Measurements from ENCODE around the gene HSD17B10. TPM values are rescaled to one million over a fixed set of nuclear protein-coding genes. Genes with fewer than 3 reads are reported as not detected.

Gene HSD17B10
- 84.7 and 98.9 TPM in 2 replicates for total RNA-seq (2016; rRNA removed; fragmentation: Illumina TruSeq; extraction: Trizol)
- 37.0 and 38.1 TPM in 2 replicates for total RNA-seq (2016; cell fraction: cytosol; rRNA removed; fragmentation: Illumina TruSeq; extraction: Trizol; ENCODE audit: low read depth)
- 87.2 and 108 TPM in 2 replicates for total RNA-seq (2016; cell fraction: insoluble cytoplasmic fraction; rRNA removed; fragmentation: Illumina TruSeq; extraction: Trizol)
- 33.9 and 35.8 TPM in 2 replicates for total RNA-seq (2016; cell fraction: membrane; rRNA removed; fragmentation: Illumina TruSeq; extraction: Trizol)
- total RNA-seq (2016; cell fraction: nucleus; rRNA removed; fragmentation: Illumina TruSeq; extraction: Trizol): 29.1 and 33.1 TPM in 2 replicates
- polyA plus RNA-seq (2011; rRNA removed): 68.7 and 69.0 TPM in 2 replicates
- 86.2 and 110 TPM in 2 replicates for polyA plus RNA-seq (2011; cell fraction: cytosol; rRNA removed)
- polyA plus RNA-seq (2011; cell fraction: nucleus; rRNA removed): 28.3 and 32.1 TPM in 2 replicates
- polyA plus RNA-seq (2012): 37.7 and 38.3 TPM in 2 replicates
- polyA plus RNA-seq (2016; cell fraction: cytosol; fragmentation: Illumina TruSeq; extraction: Trizol; ENCODE audit: low read depth): 43.3 and 45.2 TPM in 2 replicates
- 112 and 123 TPM in 2 replicates for polyA plus RNA-seq (2016; cell fraction: insoluble cytoplasmic fraction; fragmentation: Illumina TruSeq; extraction: Trizol; ENCODE audit: low read depth)
- polyA plus RNA-seq (2016; cell fraction: membrane; fragmentation: Illumina TruSeq; extraction: Trizol; ENCODE audit: low read depth): 32.5 and 35.0 TPM in 2 replicates
- polyA plus RNA-seq (2016; cell fraction: nucleus; fragmentation: Illumina TruSeq; extraction: Trizol; ENCODE audit: insufficient read depth, low read depth): 60.5 and 61.8 TPM in 2 replicates
- 74.5 and 465 TPM in 2 replicates for polyA minus RNA-seq (2011; rRNA and poly(A)+ RNA removed; ENCODE audit: low replicate concordance)
- 20.7 and 21.4 TPM in 2 replicates for polyA minus RNA-seq (2011; cell fraction: cytosol; rRNA and poly(A)+ RNA removed)
- 8.0 and 9.1 TPM in 2 replicates for polyA minus RNA-seq (2011; cell fraction: nucleus; rRNA and poly(A)+ RNA removed)
- percentile 64 among the genes with signal in this experiment for Bru-seq, nascent RNA
- BruChase-seq, experiment 1, labeled RNA remaining after a 6-hour chase: percentile 73 among the genes with signal in this experiment
- percentile 64 among the genes with signal in this experiment for BruChase-seq, experiment 2, labeled RNA remaining after a 2-hour chase
- long read RNA-seq, experiment 1, transcript HSD17B10-201 (6 exons, 960 nt): major isoform, 79 of 93 reads
- long read RNA-seq, experiment 1, partial matches to known transcripts: 10 of 93 reads
- long read RNA-seq, experiment 1, other reads (novel, unspliced or antisense): 1 of 93 reads
- long read RNA-seq, experiment 2, transcript HSD17B10-201 (6 exons, 960 nt): major isoform, 86 of 115 reads
- long read RNA-seq, experiment 2, partial matches to known transcripts: 20 of 115 reads
- long read RNA-seq, experiment 2, other reads (novel, unspliced or antisense): 7 of 115 reads

DNA sequence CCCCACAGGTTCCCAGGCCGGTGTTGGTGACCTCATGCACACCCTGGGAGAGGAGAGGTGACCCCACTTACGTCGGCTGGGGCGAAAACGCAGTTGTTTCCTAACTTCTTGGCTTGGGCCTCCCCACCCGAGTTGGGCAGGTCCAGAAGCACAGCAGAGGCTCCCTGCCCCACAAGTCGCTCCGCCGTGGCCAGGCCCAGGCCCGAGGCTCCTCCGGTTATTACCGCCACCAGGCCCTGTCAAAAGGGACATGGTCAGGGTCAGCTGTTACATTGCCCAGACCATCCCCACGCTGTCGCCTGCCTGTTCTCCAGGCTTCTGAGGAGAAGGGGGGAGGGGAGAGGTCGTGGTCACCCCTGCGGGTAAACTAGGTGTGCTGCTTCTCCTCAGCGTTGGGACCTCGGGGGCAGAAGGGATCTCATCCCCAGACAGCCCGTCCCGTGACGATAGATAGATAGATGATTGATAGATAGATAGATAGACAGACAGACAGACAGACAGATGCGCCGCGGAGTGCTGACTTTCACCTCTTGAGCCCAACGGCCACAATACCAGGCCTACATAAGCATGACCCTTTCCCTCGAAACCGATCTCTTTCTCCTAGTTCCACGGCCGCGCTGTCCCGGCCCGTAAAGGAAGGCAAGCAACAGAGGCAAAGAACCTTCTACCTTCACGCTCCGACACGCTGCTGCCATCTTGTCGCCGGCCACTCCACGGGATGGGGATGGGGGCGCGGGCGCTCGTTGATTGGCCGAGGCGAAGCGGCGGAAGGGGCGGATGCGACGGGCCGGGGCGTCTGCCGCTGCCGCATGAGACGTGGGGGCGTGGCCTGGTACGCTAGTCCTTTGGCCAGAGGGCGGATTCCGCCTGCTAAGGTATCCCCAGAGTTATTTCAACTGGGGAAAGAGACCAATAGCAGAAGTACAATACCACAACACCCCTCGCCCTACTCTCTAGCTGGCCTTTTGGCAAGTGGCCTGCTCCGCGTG lies at the start of gene HSD17B10:
Gene HSD17B10, minus strand, starts transcription at position 720 of the 989 bp plus-strand sequence. Its CDS starts 25 bp downstream, at position 695.
- POLR2A ChIA-PET: interaction anchor here (0.6 kb wide), 1 partner anchor 9 kb away, joined by 3 read pairs; no protein-coding TSS in a partner anchor
- peak; percentile 87 for FAIRE-seq
- intact Hi-C loops (cut with micrococcal nuclease; ENCODE audit: unreplicated experiment): loop anchor here (2.0 kb wide), 1 partner anchor 79 kb away; no protein-coding TSS in a partner anchor
- no peaks in the 10 kb centered on the region for H4K20me1 ChIP-seq (ENCODE audit: insufficient read depth, low read length)
- peak within 1 kb of the TSS; percentile 44 for H3K27ac ChIP-seq (ENCODE audit: extremely low read length, insufficient read depth, low read length)
- H3K4me3 ChIP-seq (replicated peaks in 1 of 3; ENCODE audit: insufficient read depth in 1 of 3, low read depth in 2 of 3, low read length in 3 of 3): peak within 1 kb of the TSS; percentile 67 to 87 (median 78)
- no peaks in the 10 kb centered on the region for H3K9me3 ChIP-seq (ENCODE audit: low read length)
- H3K27me3 ChIP-seq (ENCODE audit: control insufficient read depth in 1 of 2, insufficient read depth in 2 of 2, low read length in 2 of 2): no peaks in the 10 kb centered on the region; a peak in 1 of 5 replicates
- BruUV-seq (replicated peaks): TSS peak; percentile 68
- peak within 1 kb of the TSS; percentile 62 for H3K9ac ChIP-seq (ENCODE audit: insufficient read depth, low read depth, low read length)
- CTCF ChIA-PET (ENCODE audit: low intra/inter-chr PET ratio, low total read pairs): no interaction called here
- H3K36me3 ChIP-seq (replicated peaks in 1 of 2; ENCODE audit: control insufficient read depth in 1 of 2, insufficient read depth in 2 of 2, low read length in 2 of 2): no peaks in the 10 kb centered on the region
- DNase-seq (ENCODE audit: low spot score): peak; percentile 69
- H2AFZ ChIP-seq (ENCODE audit: low read length): peak within 1 kb of the TSS; percentile 83
- H3K79me2 ChIP-seq (ENCODE audit: insufficient read depth, low read length): no peaks in the 10 kb centered on the region
- in situ Hi-C loops (cut with HindIII; ENCODE audit: extremely low pct_ligation_motif_present, low pct_unique_long_range_greater_than_20kb): no loop called here
- H3K4me1 ChIP-seq (ENCODE audit: insufficient read depth, low read length): peaks cover 5% of the 10 kb centered on the region
- H3K4me2 ChIP-seq (ENCODE audit: low read depth, low read length): peak within 1 kb of the TSS; percentile 82
- peak; percentile 98 for ATAC-seq
- WGBS (ENCODE audit: low lambda C conversion rate): under 1% methylated on average over 16 of the region's 61 CpGs
- TF ChIP-seq MTA1 (CRISPR knock-in tag; IDR thresholded peaks at IDR 0.05; ENCODE audit: borderline replicate concordance) (no peak), ZNF354B (CRISPR knock-in tag; IDR thresholded peaks at IDR 0.05) (no peak), ZNF124 (CRISPR knock-in tag; IDR thresholded peaks at IDR 0.05) (0 out of 2 replicates have a peak, but pooled peaks have one; percentile 46), ZNF569 (CRISPR knock-in tag; IDR thresholded peaks at IDR 0.05; ENCODE audit: borderline replicate concordance) (no peak)
- TF ChIP-seq, protein P1, sequence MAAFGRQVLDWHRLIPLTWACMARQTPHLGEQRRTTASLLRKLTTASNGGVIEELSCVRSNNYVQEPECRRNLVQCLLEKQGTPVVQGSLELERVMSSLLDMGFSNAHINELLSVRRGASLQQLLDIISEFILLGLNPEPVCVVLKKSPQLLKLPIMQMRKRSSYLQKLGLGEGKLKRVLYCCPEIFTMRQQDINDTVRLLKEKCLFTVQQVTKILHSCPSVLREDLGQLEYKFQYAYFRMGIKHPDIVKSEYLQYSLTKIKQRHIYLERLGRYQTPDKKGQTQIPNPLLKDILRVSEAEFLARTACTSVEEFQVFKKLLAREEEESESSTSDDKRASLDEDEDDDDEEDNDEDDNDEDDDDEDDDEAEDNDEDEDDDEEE (CRISPR knock-in tag; IDR thresholded peaks at IDR 0.05): no peak
- TF ChIP-seq, protein P2, sequence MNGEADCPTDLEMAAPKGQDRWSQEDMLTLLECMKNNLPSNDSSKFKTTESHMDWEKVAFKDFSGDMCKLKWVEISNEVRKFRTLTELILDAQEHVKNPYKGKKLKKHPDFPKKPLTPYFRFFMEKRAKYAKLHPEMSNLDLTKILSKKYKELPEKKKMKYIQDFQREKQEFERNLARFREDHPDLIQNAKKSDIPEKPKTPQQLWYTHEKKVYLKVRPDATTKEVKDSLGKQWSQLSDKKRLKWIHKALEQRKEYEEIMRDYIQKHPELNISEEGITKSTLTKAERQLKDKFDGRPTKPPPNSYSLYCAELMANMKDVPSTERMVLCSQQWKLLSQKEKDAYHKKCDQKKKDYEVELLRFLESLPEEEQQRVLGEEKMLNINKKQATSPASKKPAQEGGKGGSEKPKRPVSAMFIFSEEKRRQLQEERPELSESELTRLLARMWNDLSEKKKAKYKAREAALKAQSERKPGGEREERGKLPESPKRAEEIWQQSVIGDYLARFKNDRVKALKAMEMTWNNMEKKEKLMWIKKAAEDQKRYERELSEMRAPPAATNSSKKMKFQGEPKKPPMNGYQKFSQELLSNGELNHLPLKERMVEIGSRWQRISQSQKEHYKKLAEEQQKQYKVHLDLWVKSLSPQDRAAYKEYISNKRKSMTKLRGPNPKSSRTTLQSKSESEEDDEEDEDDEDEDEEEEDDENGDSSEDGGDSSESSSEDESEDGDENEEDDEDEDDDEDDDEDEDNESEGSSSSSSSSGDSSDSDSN (CRISPR knock-in tag; IDR thresholded peaks at IDR 0.05): 0 out of 2 replicates have a peak, but pooled peaks have one; percentile 16
- TF ChIP-seq, protein P3, sequence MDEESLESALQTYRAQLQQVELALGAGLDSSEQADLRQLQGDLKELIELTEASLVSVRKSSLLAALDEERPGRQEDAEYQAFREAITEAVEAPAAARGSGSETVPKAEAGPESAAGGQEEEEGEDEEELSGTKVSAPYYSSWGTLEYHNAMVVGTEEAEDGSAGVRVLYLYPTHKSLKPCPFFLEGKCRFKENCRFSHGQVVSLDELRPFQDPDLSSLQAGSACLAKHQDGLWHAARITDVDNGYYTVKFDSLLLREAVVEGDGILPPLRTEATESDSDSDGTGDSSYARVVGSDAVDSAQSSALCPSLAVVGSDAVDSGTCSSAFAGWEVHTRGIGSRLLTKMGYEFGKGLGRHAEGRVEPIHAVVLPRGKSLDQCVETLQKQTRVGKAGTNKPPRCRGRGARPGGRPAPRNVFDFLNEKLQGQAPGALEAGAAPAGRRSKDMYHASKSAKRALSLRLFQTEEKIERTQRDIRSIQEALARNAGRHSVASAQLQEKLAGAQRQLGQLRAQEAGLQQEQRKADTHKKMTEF (CRISPR knock-in tag; IDR thresholded peaks at IDR 0.05): peak; percentile 41; the same call in 1 of the 2 replicates
- TF ChIP-seq, protein P4, sequence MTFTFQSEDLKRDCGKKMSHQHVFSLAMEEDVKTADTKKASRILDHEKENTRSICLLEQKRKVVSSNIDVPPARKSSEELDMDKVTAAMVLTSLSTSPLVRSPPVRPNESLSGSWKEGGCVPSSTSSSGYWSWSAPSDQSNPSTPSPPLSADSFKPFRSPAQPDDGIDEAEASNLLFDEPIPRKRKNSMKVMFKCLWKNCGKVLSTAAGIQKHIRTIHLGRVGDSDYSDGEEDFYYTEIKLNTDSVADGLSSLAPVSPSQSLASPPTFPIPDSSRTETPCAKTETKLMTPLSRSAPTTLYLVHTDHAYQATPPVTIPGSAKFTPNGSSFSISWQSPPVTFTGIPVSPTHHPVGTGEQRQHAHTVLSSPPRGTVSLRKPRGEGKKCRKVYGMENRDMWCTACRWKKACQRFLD (CRISPR knock-in tag; IDR thresholded peaks at IDR 0.05; ENCODE audit: borderline replicate concordance): no peak

All from HepG2 (cell line).